Thyroid gland (tissue), 4 donors: ENCODE measurements around the gene WDR74.

Experiments used
- CTCF ChIP-seq, 6 experiments: fragments of 200-600 bp in 3 of 6; fragments of 450-650 bp in 3 of 6; sonication (generic) in 3 of 6; IDR thresholded peaks; one replicate each; pipeline ENCODE4 v1.5.1; 2016 to 2019; ENCODE audit warnings: antibody characterized with exemption in 6 of 6, mild to moderate bottlenecking in 2 of 6, inconsistent platforms in 1 of 6, moderate library complexity in 1 of 6
- POLR2A ChIP-seq, 2 donors: fragments of 450-650 bp; IDR thresholded peaks; one replicate each; pipeline ENCODE4 v1.6.1; 2017; ENCODE audit warnings: antibody characterized with exemption in 2 of 2, mild to moderate bottlenecking in 2 of 2, moderate library complexity in 1 of 2

GRCh38 chr11:62817129-62817528 is 22.3 kb downstream of the WDR74 start:
- TF ChIP-seq POLR2A (IDR thresholded peaks at IDR 0.05) (no peak), CTCF (IDR thresholded peaks at IDR 0.05) (no peak)
